IPS-NIHi7 (cell line): ENCODE data around the gene LDHD.
A peak's percentile ranks its signal among the peaks of the same experiment; 100 is the strongest.
"Not testable (repeated sequence)": the region's sequence is repeated elsewhere in the genome, so short reads cannot be mapped to it uniquely, and the experiment has no call there.

Source experiments
- DNase-seq: peaks from one replicate; pipeline ENCODE4 v3.0.0; 2012; ENCODE audit warnings: mixed read lengths; ENCODE audit errors: extremely low spot score

The LDHD gene

DNA sequence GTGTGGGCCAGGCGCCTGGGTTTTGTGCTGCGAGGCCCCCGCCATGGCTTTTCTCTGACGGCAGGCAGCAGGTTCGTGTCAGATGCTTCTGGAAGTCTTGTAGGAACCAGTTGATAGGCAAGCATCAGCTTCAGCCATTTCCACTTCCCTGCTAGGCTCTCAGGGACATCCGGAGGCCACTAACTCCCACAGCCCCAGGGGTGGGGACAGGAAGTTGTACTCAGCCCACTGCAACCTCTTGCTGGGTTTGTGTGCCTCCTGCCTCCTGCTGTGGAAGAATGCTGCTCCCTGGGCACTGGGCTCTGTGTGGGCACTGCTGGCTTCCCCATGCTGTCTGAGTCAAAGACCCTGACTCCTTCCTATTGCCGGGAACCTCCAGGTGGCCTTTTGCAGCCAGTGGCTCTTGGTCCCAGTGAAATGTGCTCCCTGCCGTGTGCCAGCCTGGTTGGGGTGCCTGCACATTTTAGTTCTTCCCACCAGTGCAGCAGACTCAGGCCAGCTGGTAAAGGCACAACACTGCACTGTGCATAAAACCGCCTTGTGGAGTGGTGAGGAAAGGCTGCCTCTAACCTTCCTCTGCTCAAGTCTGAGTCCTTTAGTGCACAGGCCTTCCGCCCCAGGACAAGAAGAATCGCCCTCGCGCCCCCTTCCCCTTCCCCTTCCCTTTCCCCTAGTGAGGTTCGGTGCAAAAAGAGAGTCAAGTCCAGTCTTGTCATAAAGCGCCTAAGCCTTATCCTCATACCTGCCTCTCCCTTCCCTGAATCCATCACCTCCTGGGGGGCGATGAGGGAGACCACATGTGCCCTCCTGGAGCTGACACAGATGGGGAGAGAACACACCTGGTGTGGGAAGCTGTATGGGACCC, 16.6 kb downstream of the LDHD start:
- no peak for DNase-seq

DNA sequence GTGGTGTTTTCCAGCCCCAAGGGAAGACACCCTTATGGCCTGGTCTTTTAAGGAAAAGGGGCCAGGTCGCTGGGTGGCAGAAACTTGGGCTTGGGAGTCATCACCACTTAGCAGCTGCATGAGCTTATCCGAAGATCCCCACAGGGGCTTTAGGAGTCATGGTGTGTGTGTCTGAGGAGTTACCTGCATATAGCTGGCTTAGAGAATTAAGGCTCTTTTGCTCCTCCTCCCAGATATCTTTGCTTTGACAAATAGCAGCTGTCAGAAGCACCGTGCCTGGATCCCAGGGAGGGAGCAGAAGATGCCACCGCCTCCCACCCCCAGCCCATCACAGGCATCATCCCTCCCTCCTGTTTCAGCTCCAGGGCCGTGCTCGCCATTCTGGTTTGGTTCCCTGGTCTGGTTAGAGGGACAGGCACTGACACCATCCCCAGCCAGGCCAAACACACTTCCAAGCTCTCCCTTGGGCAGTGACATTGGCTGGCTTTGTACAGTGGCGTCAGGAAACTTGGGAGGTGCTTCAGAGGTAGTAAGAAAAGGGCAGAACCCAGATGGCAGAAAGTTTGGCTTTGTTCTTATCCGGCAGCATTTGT, 17.4 kb downstream of the LDHD start:
- DNase-seq: peak; percentile 12

DNA sequence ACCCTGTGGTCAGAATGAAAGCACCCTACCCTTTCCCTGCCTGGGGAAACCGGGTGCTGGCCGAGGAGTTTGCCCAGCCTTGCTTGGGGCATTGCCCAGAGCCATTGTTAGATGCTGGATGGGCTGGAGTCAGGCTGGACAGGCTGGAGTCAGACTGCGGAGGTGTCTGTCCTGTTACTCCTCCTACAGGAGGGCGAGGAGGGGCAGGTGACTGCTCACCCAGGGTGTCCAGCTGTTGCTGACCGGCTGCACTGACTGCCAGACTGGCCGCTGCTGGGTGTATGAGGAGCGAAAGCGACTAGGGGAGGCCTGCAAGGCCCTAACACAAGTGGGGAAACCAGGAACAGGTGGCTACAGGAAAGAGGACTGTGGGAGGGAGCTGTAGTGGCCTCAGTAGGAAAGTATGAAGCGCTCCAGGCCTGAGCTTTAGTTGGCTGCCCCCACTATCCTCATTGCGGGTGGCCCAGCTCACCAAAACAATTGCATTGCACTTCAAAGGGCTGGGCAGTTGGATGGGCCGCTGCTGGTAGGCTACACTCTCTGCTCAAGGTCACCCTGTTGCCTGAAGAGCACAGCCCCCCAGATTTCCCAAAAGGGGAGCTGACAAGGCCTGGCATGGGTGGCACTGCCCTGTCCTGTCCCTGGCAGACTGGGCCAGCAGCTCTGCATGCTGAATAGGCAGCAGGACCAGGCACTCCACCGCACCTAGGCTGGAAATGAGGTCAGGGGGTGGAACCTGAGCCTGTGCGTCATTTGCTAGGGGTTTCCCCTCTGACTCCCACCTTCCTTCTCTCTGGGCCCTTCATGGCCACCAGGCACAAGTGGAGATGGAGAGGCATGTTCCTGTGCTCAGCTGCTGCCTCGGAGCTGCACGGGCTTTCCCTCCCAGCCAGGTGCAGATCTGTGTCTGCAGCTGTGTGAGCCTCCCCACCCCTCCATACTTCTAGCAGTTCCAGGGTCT, 18.4 kb downstream of the LDHD start:
- DNase-seq: peak; percentile 14

DNA sequence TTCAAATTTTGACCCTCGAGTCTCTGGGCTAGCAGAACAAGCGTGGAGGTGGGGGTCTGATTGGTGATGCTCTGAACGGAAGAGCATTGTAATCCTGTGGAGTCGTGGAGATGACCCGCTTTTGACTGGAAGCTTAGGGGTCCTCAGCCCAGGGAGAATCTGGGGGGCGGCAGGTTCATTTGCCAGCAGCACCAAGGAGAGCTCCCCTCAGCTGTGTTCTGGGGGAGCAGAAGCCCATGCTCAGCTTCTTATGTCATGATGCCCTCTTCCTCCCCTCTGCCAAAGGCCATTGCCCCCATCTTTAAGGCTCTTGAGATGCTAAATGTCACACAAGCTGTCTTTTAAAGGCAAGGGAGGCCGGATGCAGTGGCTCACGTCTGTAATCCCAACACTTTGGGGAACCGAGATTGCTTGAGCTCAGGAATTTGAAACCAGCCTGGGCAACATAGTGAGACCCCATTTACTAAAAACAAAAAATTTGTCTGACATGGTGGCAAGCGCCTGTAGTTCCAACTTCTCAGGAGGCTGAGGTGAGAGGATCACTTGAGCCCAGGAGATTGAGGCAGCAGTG, 19.3 kb downstream of the LDHD start:
- peak; percentile 22 for DNase-seq

DNA sequence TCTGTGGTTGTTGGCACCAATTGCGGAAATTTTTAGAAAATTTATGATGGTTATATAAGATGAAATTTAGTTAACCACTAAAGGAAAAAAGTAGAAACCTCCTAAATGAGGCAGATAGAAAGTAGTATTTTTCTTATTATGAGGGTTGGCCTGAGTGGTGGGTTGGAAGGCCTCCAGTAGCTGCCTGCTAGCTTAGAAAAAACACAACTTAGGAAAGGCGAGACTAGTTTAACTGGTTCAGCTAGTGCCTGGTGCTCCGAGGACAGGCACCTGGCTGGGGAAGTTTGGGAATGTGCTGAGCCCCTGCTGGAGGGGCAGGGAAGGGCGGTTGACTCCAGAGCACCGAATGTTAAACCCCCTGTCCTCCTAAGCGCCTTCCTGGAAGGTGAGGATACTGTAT, 19.9 kb downstream of the LDHD start:
- peak; percentile 92 for DNase-seq

DNA sequence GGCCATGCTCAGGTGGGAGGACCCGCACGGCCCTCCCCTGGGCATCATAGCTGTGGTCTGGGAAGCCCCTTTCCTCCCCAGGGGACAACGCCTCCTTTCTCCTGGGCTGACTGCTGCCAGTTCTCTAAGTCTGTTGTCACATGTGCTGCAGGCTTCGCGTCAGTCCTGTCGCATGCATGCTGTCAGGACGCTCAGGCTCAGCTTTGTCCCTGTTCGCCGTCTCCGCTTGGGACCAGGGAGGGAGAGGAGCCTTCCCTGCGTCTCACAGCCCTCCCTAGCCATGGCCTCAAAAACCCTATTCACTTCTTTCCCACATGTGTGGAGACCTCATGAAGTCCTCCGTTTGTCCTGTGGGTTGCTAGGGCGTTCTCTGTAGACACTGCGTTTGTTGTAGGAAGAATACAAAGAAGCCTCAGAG, 21.4 kb downstream of the LDHD start:
- no peak for DNase-seq

DNA sequence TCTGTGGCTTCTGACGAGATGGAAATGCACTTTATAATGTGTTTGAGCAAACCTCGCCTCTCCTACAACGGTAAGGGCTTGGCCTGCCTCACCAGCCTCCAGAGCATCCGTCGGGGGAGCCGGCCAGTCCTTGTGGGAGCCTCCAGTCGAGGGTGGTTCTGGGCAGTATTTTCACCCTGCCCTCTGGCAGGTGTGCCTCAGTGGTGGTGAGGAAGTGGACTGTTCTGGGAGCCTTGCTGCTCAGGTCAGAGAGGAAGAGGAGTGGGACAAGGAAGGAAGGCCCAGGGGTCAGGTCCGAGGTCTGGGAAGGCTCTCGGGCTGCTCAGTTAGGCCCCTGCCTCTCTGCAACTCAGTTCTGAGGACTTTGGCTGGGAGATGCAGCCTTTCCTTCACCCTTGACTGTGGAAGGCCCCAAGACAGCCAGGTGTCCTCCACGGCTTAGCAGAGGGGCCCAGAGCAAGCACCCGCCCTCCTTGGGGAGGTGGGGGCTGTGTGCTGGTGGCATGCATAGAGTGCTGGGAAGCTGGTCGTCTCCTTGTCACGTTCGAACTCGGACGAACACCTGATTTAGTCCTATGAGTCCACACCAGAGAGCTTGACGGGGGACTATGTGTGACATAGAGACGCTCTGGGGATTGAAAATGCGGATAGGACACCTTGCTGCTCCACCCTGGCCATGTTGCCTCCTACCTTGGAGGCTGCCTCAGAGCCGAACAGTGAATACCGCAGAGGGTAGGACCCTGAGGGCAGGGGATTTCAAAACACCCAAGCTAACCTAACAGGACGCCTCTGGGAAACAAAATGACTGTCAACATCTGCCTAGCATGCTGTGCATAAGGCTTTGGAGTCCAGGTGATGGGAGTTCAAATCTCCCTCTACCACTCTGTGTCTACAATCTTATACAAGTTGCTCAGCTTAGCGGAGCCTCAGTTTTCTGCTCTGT, 22.7 kb downstream of the LDHD start:
- DNase-seq: no peak

DNA sequence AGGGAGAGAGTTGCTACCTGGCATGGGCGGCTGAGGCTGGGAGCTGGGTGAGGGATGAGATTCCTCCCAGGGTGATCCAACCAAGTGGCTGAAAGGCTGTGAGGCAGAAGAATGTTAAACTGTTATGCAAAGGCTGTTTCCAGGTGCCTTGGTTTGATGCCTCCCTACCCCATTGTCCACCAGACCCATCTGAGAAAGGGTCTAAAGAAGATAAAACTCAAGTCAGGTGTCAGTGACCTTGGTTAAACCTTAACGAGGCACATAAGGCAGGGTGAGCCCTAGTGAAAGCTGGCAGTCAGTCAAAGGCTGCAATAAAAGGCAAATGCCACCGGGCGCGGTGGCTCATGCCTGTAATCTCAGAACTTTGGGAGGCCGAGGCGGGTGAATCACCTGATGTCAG, 23.8 kb downstream of the LDHD start:
- no peak for DNase-seq

DNA sequence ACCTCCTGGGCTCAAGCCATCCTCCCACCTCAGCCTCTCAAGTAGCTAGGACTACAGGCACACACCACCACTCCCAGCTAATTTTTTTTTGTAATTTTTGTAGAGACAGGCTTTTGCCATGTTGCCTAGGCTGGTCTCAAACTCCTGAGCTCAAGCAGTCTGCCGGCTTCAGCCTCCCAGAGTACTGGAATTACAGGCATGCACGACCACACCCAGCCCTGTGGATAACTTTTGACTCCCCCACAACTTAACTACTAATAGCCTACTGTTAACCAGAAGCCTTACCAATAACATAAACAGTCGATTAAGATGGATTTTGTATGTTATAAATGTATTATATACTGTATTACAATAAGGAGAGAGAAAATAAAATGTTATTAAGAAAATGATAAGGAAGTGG, 25.0 kb downstream of the LDHD start:
- not testable (repeated sequence) for DNase-seq

DNA sequence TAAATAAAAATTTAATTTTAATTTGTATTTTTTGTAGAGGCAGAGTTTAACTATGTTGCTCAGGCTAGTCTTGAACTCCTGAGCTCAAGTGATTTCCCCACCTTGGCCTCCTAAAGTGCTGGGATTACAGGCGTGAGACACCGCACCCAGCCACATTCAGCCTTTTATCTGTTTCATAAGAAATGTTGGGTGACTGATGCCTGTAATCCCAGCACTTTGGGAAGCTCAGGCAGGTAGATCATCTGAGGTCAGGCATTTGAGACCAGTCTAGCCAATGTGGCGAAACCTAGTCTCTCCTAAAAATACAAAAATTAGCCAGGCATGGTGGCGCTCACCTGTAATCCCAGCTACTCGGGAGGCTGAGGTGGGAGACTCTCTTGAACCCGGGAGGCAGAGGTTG, 25.7 kb downstream of the LDHD start:
- DNase-seq: not testable (repeated sequence)

DNA sequence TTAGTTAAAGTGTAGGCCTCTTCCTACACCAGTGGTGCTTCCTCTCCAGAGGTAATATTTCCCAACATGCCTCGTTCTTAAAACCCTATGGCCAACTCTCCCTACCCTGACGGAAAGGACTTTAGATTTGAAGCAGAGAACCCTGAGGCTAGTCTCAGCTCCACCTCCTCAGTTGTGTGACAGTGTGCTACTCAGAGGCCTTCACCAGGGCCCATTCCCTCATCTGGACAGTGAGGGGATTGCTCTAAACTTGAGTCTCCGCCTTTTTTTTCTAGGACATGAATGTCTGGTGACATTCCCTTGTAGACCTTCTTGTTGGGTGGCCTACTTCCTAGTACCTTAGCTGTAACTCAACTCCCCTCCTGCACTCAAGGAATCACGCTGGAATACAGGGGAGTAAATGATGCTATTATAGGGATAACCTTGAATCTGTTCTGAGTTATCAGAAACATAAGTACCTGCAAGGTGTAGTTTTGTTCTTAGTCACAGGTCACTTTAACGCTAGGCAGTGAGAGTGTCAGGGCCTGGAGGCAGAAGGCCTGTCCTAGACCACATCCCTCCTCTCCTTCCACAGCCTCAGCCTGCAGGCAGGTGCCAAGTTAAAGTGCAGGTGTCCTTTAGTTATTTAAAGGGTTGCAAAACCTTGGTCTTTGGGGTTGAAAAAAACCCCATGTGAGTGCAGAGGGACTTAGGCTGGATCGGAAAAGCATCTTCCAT, 26.9 kb downstream of the LDHD start:
- DNase-seq: no peak

DNA sequence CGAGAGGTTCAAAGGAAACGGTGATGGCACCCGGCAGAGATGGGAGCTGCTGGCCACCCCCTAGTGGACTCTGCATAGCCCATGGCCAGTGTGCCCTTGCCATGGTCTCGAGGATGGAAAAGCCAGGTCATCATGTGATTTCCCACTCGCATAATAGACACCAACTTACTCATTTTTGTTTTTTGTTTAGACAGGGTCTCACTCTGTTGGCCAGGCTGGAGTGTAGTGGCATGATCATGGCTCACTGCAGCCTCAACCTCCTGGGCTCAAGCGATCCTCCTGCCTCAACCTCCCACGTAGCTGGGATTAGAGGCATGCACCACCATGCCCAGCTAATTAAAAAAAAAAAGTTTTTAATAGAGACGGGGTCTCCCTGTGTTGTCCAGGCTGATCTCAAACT, 27.6 kb downstream of the LDHD start:
- no peak for DNase-seq

DNA sequence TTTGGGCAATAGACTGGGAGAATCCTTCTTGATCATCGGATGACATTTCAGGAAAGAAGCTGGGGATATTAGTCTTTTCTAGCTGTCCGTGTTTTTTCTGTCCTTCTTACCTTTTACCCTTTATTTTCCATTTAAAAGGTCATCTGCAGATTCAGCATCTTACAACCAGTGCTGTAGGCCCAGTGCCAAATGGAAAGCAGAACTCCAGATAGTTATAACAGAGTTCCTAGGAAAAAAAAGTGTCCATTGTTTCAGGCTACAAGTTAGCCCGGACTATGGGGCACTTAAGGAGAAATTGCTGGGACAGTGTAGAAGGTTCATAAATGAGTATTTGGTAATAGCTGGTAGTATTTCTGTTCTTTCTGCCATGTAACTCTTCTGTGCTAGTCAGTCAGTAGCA, 28.4 kb downstream of the LDHD start:
- DNase-seq: no peak

DNA sequence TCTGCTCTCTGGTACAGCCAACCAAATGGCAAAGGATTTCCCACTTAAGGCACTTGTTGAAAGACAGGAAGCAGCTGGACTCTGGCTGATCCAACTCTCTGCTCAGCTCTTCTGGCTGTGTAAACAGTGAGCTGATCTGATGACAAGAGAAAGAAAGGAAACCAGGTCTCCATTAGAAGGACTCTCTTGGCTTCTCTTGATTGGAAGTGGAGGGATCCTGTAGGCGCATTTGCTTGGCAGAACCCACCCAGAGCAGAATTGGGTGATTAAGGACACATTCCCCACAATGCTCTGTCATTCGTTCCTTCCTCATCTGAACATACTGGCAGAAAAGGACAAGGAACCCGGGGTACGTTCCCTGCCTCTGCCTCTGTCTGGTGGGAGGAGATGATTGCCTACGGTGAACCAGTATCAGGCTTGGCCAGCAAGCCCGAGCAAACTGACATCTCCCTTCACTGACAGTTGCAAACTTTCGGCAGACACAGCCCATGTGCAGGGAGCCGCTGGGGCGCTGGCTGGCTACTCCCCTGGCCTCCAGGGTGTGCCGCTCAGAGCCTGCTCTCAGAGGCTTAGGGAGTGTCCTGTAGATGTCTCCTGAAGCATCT, 29.1 kb downstream of the LDHD start:
- DNase-seq: no peak

DNA sequence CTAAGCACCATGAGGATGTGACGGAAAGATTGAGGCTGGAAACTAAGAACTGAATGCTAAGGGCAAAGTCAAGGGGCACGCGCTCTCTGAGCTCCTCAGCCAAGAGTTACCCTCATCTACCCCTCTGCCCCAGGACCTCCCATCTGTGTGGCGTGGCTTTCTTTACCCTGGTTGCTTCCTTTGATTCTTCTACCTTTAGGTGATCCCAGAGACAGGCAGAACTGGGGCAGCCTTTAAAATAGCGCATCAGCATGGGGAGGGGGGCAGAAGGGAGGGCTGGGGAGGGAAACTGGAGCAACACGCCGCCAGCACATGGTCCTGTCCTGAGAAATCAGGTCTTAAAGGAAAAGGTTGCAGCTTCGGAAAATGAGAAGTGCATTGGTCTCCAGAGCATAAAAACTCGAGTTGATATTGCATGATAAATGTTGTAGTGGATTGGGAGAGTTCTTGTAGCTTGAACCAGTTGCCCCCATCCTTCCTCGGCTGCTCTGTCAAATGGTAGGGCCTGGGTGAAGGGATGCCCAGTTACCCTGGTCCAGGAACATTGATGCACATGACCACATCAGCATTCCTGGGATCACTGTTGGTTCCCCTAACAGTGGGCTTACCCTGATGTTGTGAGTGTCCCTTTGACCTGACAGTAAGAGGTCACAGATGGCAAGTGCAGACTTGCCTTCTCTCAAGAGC, 29.7 kb downstream of the LDHD start:
- no peak for DNase-seq

DNA sequence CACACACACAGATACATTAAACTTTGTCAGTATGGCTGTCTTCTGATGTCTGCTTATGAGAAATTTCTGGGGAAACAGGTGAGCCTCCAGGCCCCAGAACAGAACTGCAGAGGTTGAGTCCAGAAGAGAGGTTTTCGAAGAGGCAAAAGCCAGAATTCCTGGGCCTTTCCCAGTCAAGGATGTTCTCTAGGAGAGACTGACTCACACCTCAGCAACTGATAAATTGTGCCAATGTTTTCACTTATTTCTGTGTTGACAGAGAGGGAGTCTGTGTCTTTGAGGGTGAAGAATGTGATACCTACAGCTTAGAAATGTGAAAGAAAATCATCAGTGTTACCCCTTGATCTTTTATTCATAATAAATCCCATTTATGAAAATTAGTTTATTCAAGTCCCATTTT, 30.3 kb downstream of the LDHD start:
- no peak for DNase-seq

DNA sequence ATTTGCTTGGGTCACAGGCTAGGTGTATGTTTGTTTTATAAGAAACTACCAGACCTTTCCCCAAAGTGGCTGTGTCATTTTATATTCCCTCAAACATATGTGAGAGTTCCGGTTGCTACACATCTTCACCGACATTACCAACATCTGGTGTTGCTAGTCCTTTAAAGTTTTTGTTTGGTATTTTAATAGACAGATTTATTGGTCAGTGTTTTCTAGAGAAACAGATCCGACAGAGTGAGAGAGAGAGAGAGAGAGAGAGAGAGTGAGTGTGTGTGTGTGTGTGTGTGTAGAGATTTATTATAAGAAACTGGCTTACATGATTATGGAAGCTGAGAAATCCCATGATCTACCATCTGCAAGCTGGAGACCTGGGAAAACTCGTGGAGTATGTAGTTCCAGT, 31.0 kb downstream of the LDHD start:
- no peak for DNase-seq

DNA sequence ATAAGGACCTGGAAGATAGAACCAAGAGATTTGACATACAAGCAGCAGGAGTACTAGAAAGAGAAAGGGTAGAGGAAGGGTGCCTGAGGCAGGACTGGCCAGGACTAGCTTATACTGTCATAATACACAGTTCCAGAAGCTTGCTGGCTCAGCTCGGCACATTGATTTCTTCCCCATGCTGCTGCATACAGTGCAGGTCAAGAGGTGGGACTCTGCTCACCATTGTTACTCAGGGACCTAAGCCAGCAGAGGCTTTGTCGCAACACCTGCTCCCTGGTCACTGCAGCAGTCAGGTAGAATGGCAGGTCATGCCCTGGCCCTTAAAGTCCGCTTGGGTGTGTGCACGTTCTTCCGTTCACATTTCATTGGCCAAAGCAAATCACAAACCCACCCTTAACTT, 32.8 kb downstream of the LDHD start:
- no peak for DNase-seq

DNA sequence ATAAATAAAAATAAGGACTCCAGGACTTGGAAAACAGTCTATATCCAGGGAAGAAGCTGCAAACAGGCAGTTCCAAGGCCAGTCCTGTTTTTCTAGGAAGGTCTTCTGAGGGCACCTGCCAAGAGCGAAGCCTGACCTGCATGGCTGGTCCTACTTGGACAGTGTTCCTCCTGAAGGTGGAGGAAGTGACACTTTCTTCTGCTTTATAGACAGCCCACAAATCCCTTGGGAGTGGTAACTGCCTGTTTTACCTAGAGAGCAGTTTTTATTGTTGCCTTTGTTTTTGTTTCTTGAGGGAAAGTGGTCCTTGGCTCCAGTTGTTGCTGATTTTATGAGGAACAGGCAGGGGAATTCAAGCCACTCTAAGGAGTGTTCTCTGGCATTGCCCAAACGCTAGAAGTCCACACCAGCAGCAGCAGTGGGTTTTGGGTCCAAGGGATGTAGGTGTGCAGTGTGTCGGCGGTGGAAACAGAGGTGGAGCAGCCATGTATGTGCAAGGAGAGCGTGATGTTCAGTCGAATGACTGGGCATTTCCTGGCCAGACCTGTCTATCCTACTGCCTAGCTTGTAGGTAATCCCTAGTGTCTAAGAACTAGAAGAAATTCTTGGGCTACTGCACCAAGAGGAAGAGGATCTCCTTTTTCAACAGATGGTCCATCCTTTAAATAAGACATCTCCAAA, 35.3 kb downstream of the LDHD start:
- DNase-seq: no peak
